Spleen (tissue), 11 donors: ENCODE data around the gene DUSP9. TPM values are rescaled to one million over a fixed set of nuclear protein-coding genes. Genes with fewer than 3 reads are reported as not detected.
A peak's percentile ranks its signal among the peaks of the same experiment; 100 is the strongest.

Source experiments
- DNase-seq: peaks from one replicate; pipeline ENCODE4 v3.0.0-alpha.2; 2020
- H3K27ac ChIP-seq, 8 donors: fragments of 200-600 bp; sonication (generic) in 7 of 8; 1 replicate in 4 of 8; 2 replicates in 4 of 8; pipeline versions ENCODE4 v1.5.0 to v1.8.0; 2016 to 2021; ENCODE audit warnings: inconsistent platforms in 4 of 8, mild to moderate bottlenecking in 4 of 8, moderate library complexity in 1 of 8
- H3K27me3 ChIP-seq, 7 donors: fragments of 200-600 bp; sonication (generic) in 6 of 7; replicated peaks in 1 of 7; 1 replicate in 4 of 7; 2 replicates in 3 of 7; pipeline versions ENCODE4 v1.5.0 to v1.8.0; 2016 to 2021; ENCODE audit warnings: inconsistent platforms in 3 of 7, mild to moderate bottlenecking in 1 of 7
- H3K36me3 ChIP-seq, 6 donors: fragments of 200-600 bp; sonication (generic) in 5 of 6; 1 replicate in 4 of 6; 2 replicates in 2 of 6; pipeline versions ENCODE4 v1.5.0 to v1.8.0; 2016 to 2021; ENCODE audit warnings: inconsistent platforms in 2 of 6
- H3K4me1 ChIP-seq, 6 donors: fragments of 200-600 bp; sonication (generic) in 5 of 6; 1 replicate in 3 of 6; 2 replicates in 3 of 6; pipeline versions ENCODE4 v1.5.0 to v1.8.0; 2016 to 2021; ENCODE audit warnings: inconsistent platforms in 3 of 6
- H3K4me3 ChIP-seq, 8 donors: fragments of 200-600 bp; sonication (generic) in 7 of 8; 1 replicate in 4 of 8; 2 replicates in 4 of 8; pipeline versions ENCODE4 v1.5.0 to v1.8.0; 2016 to 2021; ENCODE audit warnings: inconsistent platforms in 4 of 8, mild to moderate bottlenecking in 4 of 8, moderate library complexity in 2 of 8
- H3K9me3 ChIP-seq, 8 donors: fragments of 200-600 bp; sonication (generic) in 7 of 8; 1 replicate in 4 of 8; 2 replicates in 4 of 8; pipeline versions ENCODE4 v1.5.0 to v1.8.0; 2016 to 2021; ENCODE audit warnings: inconsistent platforms in 4 of 8
- CTCF ChIP-seq, 11 experiments: fragments of 200-600 bp in 7 of 11; fragments of 450-650 bp in 4 of 11; sonication (generic) in 4 of 11; IDR thresholded peaks in 8 of 11; conservative IDR thresholded peaks in 3 of 11; 1 replicate in 7 of 11; 2 replicates in 4 of 11; pipeline versions ENCODE4 v1.4.0 to v1.8.0; 2016 to 2021; ENCODE audit warnings: antibody characterized with exemption in 11 of 11, inconsistent platforms in 4 of 11, mild to moderate bottlenecking in 1 of 11
- POLR2A ChIP-seq, 3 donors: fragments of 450-650 bp; IDR thresholded peaks; one replicate each; pipeline ENCODE4 v1.5.1; 2017; ENCODE audit warnings: antibody characterized with exemption in 3 of 3, mild to moderate bottlenecking in 1 of 3
- POLR2AphosphoS5 ChIP-seq, 3 donors: sonication (generic); formaldehyde crosslinking; IDR thresholded peaks; one replicate each; pipeline ENCODE4 v1.5.1; 2017; ENCODE audit warnings: antibody characterized with exemption in 3 of 3
- WGBS, 5 donors: extraction: QIAGEN DNeasy Blood & Tissue Kit in 3 of 5; methylation state at CpG; one replicate each; pipeline versions ENCODE4 v1.1.5 to v1.1.7; 2013 to 2018; 5-methylcytosine and 5-hydroxymethylcytosine counted together
- intact Hi-C: fragments of 100-400 bp; cut with DNase I; formaldehyde crosslinking; loops from one replicate; pipeline ENCODE4 v1.15.0; 2023; ENCODE audit warnings: low total_unique reads
- polyA plus RNA-seq, 3 donors: library from polyadenylated mRNA; stranded (reverse); fragments of 200-250 nt; gene quantifications; one replicate each; pipeline ENCODE4 v1.2.1, GENCODE V29; 2013
- total RNA-seq, 7 donors: library from RNA; depleted of rRNA in 3 of 7; stranded (reverse); fragments of >200 nt in 3 of 7; fragmentation: NEBNext Ultra II Directional in 4 of 7; extraction: Animal tissue kit (Norgen Biotek cat#: 25700) in 4 of 7; gene quantifications; one replicate each; pipeline versions ENCODE4 v1.1.0 to v1.2.1, GENCODE V29; 2016 to 2021
- donor health status: healthy with polysubstance abuse.
- donor health status: DM: no; HTN: no; CAD: no; lungs with moderate emphysema.
- donor health status: DM: no; HTN: no; CAD: no.
- donor health status: Bipolar disorder and iron deficiency.
- donor health status: healthy.
- donor health status: DM: no; HTN: no; CAD: no.
- donor health status: DM: yes; HTN: yes; CAD: no.

The DUSP9 gene
- total and polyA plus RNA-seq, 10 donors: 0.09 to 0.17 TPM; not detected in 8

GRCh38 chrX:153631346-153631745 is 15.7 kb upstream of the DUSP9 start:
- TF ChIP-seq POLR2AphosphoS5 (IDR thresholded peaks at IDR 0.05): no peak
- TF ChIP-seq CTCF (IDR thresholded peaks at IDR 0.05 in 8 of 11, conservative IDR thresholded peaks at IDR 0.05 in 3 of 11): no peak
- no peak for TF ChIP-seq POLR2A (IDR thresholded peaks at IDR 0.05)
- DNase-seq: no peak
- WGBS, 5 donors: 88 to 93% (median 92%) methylated on average over 2 of the region's 2 CpGs
- no peak overlapping the region for H3K27ac ChIP-seq
- no peak overlapping the region for H3K4me3 ChIP-seq
- H3K9me3 ChIP-seq: peaks cover 0 to 13% (median 1%) of the 10 kb centered on the region in 8 donors
- no peaks in the 10 kb centered on the region for H3K36me3 ChIP-seq
- peaks cover 0 to 5% (median 0%) of the 10 kb centered on the region in 7 donors for H3K27me3 ChIP-seq
- intact Hi-C loops: no loop called here
- peaks cover 0 to 7% (median 0%) of the 10 kb centered on the region in 6 donors for H3K4me1 ChIP-seq

GRCh38 chrX:153631907-153632594 is 15.0 kb upstream of the DUSP9 start:
- peak; percentile 47 for DNase-seq
- H3K36me3 ChIP-seq: no peaks in the 10 kb centered on the region
- H3K4me1 ChIP-seq: peaks cover 0 to 7% (median 0%) of the 10 kb centered on the region in 6 donors
- TF ChIP-seq CTCF (IDR thresholded peaks at IDR 0.05 in 8 of 11, conservative IDR thresholded peaks at IDR 0.05 in 3 of 11) (no peak), POLR2A (IDR thresholded peaks at IDR 0.05) (no peak), POLR2AphosphoS5 (IDR thresholded peaks at IDR 0.05) (no peak)
- no peak overlapping the region for H3K4me3 ChIP-seq
- intact Hi-C loops: no loop called here
- H3K27me3 ChIP-seq: peaks cover 0 to 5% (median 0%) of the 10 kb centered on the region in 7 donors
- WGBS, 5 donors: 87 to 93% (median 88%) methylated on average over 6 to 19 of the region's 19 CpGs
- peaks cover 0 to 13% (median 1%) of the 10 kb centered on the region in 8 donors for H3K9me3 ChIP-seq
- no peak overlapping the region for H3K27ac ChIP-seq

GRCh38 chrX:153632595-153632946 is 14.4 kb upstream of the DUSP9 start:
- no peak for TF ChIP-seq POLR2AphosphoS5 (IDR thresholded peaks at IDR 0.05)
- TF ChIP-seq POLR2A (IDR thresholded peaks at IDR 0.05): no peak
- no peak for TF ChIP-seq CTCF (IDR thresholded peaks at IDR 0.05 in 8 of 11, conservative IDR thresholded peaks at IDR 0.05 in 3 of 11)
- Histone ChIP-seq H3K9me3 (peaks cover 0 to 13% (median 1%) of the 10 kb centered on the region in 8 donors), H3K4me3 (no peak overlapping the region), H3K27ac (no peak overlapping the region), H3K4me1 (peaks cover 0 to 7% (median 0%) of the 10 kb centered on the region in 6 donors), H3K36me3 (no peaks in the 10 kb centered on the region), H3K27me3 (peaks cover 0 to 3% (median 0%) of the 10 kb centered on the region in 7 donors)
- DNase-seq: peak; percentile 59
- intact Hi-C loops: no loop called here
- WGBS, 5 donors: 70 to 96% (median 90%) methylated on average over 6 to 7 of the region's 7 CpGs; no CpG with 5 or more reads in 1 of the 5 donors

- H3K36me3 ChIP-seq: no peaks in the 10 kb centered on the region
- peaks cover 0 to 7% (median 0%) of the 10 kb centered on the region in 6 donors for H3K4me1 ChIP-seq
- WGBS, 5 donors: 82 to 98% (median 93%) methylated on average over 5 to 14 of the region's 14 CpGs
- H3K27ac ChIP-seq: no peak overlapping the region
- H3K27me3 ChIP-seq: no peaks in the 10 kb centered on the region
- DNase-seq: peak; percentile 61
- intact Hi-C loops: no loop called here
- peaks cover 0 to 13% (median 1%) of the 10 kb centered on the region in 8 donors for H3K9me3 ChIP-seq
- no peak overlapping the region for H3K4me3 ChIP-seq
- TF ChIP-seq POLR2AphosphoS5 (IDR thresholded peaks at IDR 0.05) (no peak), CTCF (IDR thresholded peaks at IDR 0.05 in 8 of 11, conservative IDR thresholded peaks at IDR 0.05 in 3 of 11) (no peak)
Observed at GRCh38 chrX:153633048-153633447, 14.0 kb upstream of the DUSP9 start.
